ENCODE results near the gene HEATR3.

Gene HEATR3

GRCh38 chr16:50152807-50153595 is 87.2 kb downstream of the HEATR3 start, which contains the start of gene TENT4B:
TENT4B (plus strand) TSS chr16:50153306; CDS start chr16:50153622, 316 bp downstream.
- DNase-seq (ENCODE audit: low spot score) = peak; percentile 87

- peak; percentile 40 for DNase-seq (ENCODE audit: low spot score)
Measured at GRCh38 chr16:50153596-50154419, 88.0 kb downstream of the HEATR3 start.

GRCh38 chr16:50154420-50154950 is 88.7 kb downstream of the HEATR3 start:
- DNase-seq (ENCODE audit: low spot score) = peak; percentile 23

GRCh38 chr16:50155925-50156324 is 90.2 kb downstream of the HEATR3 start:
- no peak for DNase-seq (ENCODE audit: low spot score)
